GM23248 (cell line): ENCODE results near the gene GOLGA8M.
"Not testable (repeated sequence)": the region's sequence is repeated elsewhere in the genome, so short reads cannot be mapped to it uniquely, and the experiment has no call there.

Source experiments
- EZH2 ChIP-seq: fragments of 200-600 bp; sonication (generic); IDR thresholded peaks from 2 replicates; pipeline ENCODE4 v1.6.1; 2018; ENCODE audit warnings: antibody characterized with exemption, mild to moderate bottlenecking; ENCODE audit not compliant: insufficient read depth, poor library complexity, severe bottlenecking
- EZH2phosphoT487 ChIP-seq: fragments of 200-600 bp; sonication (generic); IDR thresholded peaks from 2 replicates; pipeline ENCODE4 v1.6.1; 2018; ENCODE audit warnings: antibody characterized with exemption, moderate library complexity, mild to moderate bottlenecking, low read depth; ENCODE audit not compliant: insufficient read depth

- not testable (repeated sequence) for TF ChIP-seq EZH2, EZH2phosphoT487
Observed at GRCh38 chr15:28652538-28652937, 59.7 kb downstream of the GOLGA8M start.
